GM12891 (cell line): ENCODE measurements around the gene STAM.

Experiments used
- DNase-seq: peaks from one replicate; pipeline ENCODE4 v3.0.0; 2011; ENCODE audit warnings: low spot score; ENCODE audit not compliant: insufficient read length
- FAIRE-seq: peaks from 2 replicates; lab custom pipeline; 2011; peaks lifted over from hg19 to GRCh38; lab: Jason Lieb, UNC
- PAX5 ChIP-seq: IDR thresholded peaks from 2 replicates; pipeline ENCODE4 v1.6.1; 2011; ENCODE audit warnings: low read length, moderate library complexity, mild to moderate bottlenecking; ENCODE audit not compliant: insufficient read depth, severe bottlenecking
- POLR2A ChIP-seq: IDR thresholded peaks from 2 replicates; pipeline ENCODE4 v1.6.1; 2011; ENCODE audit warnings: low read depth, low read length, control low read depth
- POLR2AphosphoS5 ChIP-seq: IDR thresholded peaks from 2 replicates; pipeline ENCODE4 v1.6.1; 2011; ENCODE audit warnings: low read depth, low read length, control low read depth
- POU2F2 ChIP-seq: IDR thresholded peaks from 2 replicates; pipeline ENCODE4 v1.6.1; 2011; ENCODE audit warnings: low read depth, mild to moderate bottlenecking, control low read depth, low read length, moderate library complexity
- SPI1 ChIP-seq: IDR thresholded peaks from 2 replicates; pipeline ENCODE4 v1.6.1; 2011; ENCODE audit warnings: low read depth, low read length, control low read depth
- TAF1 ChIP-seq: IDR thresholded peaks from 2 replicates; pipeline ENCODE4 v1.6.1; 2011; ENCODE audit warnings: low read depth, low read length, control low read depth

STAM gene

GRCh38 chr10:17645621-17646345, 1.8 kb downstream of the STAM start:
- FAIRE-seq: peak; percentile 84
- TF ChIP-seq POLR2A: no peak
- no peak for TF ChIP-seq PAX5
- TF ChIP-seq POLR2AphosphoS5: no peak
- TF ChIP-seq POU2F2: no peak
- no peak for TF ChIP-seq TAF1
- no peak for TF ChIP-seq SPI1
- DNase-seq: no peak

- no peak for TF ChIP-seq POU2F2
- no peak for TF ChIP-seq PAX5
- TF ChIP-seq POLR2AphosphoS5: no peak
- no peak for TF ChIP-seq POLR2A
- no peak for TF ChIP-seq SPI1
- TF ChIP-seq TAF1: no peak
- no peak for FAIRE-seq
- no peak for DNase-seq
Observed at GRCh38 chr10:17647326-17647725, 3.4 kb downstream of the STAM start.

GRCh38 chr10:17648243-17649035, 4.5 kb downstream of the STAM start:
- DNase-seq: no peak
- no peak for TF ChIP-seq TAF1
- no peak for TF ChIP-seq PAX5
- TF ChIP-seq POLR2AphosphoS5: no peak
- no peak for TF ChIP-seq SPI1
- no peak for TF ChIP-seq POU2F2
- TF ChIP-seq POLR2A: no peak
- no peak for FAIRE-seq

DNA sequence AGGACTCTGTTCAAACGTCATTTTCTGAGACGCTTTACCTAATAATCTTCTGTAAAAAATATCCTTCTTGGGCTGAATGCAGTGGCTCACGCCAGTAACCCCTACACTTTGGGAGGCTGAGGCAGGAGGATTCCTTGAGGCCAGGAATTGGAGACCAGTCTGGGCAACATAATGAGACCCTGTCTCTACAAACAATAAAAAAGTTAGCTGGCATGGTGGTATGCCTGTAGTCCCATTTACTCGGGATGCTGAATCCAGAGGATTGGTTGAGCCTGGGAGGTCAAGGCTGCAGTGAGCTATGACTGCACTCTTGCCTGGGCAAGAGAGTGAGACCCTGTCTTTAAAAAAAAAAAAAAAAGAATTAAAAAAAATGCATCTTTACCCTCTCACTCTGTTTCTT, 5.1 kb downstream of the STAM start:
- FAIRE-seq (no peak), DNase-seq (no peak)
- TF ChIP-seq POLR2AphosphoS5: no peak
- TF ChIP-seq SPI1: no peak
- no peak for TF ChIP-seq POLR2A
- TF ChIP-seq POU2F2: no peak
- TF ChIP-seq TAF1: no peak
- TF ChIP-seq PAX5: no peak

DNA sequence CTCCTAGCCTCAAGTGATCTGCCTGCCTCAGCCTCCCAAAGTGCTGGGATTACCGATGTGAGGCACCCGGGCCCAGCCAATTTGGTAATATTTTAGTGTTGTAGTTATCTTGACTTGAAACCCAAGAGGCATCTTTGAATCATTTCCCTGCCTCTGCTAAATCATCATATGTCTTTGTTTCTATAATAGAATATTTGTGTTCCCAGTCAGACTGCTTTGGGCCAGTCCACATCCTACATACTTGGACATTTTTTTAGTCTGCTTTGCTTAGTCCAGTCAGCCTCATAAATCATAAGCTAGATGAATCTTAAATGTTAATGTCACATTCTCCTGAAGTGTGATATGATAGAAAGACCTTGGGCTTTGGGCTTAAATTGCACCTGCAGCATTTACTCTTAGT, 5.9 kb downstream of the STAM start:
- no peak for FAIRE-seq
- DNase-seq: no peak
- TF ChIP-seq POLR2A: no peak
- TF ChIP-seq PAX5: no peak
- no peak for TF ChIP-seq SPI1
- TF ChIP-seq POU2F2: no peak
- TF ChIP-seq POLR2AphosphoS5: no peak
- TF ChIP-seq TAF1: no peak

GRCh38 chr10:17650416-17650815, 6.5 kb downstream of the STAM start:
- no peak for FAIRE-seq
- TF ChIP-seq POLR2AphosphoS5 (no peak), TAF1 (no peak), SPI1 (no peak), POLR2A (no peak), PAX5 (no peak), POU2F2 (no peak)
- no peak for DNase-seq

GRCh38 chr10:17651896-17652295, 7.9 kb downstream of the STAM start:
- no peak for FAIRE-seq
- TF ChIP-seq POLR2AphosphoS5: no peak
- no peak for TF ChIP-seq POLR2A
- TF ChIP-seq SPI1: no peak
- no peak for TF ChIP-seq TAF1
- no peak for TF ChIP-seq POU2F2
- no peak for TF ChIP-seq PAX5
- DNase-seq: no peak

DNA sequence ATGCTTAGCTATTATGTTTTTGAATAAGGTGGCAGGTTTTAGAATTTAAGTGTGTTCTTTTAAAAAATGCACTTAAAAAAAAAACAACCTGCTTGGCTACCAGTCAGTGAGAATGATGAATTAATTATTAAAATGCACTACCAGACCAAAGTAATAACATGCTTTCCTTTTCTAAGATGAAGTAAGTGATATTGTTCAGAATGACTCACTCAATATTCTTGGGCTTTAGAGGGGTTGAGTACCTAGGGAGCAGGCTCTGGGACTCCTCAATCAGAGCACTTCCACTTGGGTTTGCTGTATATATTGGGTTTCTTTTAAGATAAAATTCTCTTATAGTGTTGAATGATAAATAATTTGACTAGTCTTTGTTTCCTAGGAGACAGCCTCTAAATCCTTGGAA, 8.6 kb downstream of the STAM start:
- no peak for FAIRE-seq
- DNase-seq: no peak
- TF ChIP-seq PAX5 (no peak), POU2F2 (no peak), TAF1 (no peak), POLR2A (no peak), SPI1 (no peak), POLR2AphosphoS5 (no peak)

DNA sequence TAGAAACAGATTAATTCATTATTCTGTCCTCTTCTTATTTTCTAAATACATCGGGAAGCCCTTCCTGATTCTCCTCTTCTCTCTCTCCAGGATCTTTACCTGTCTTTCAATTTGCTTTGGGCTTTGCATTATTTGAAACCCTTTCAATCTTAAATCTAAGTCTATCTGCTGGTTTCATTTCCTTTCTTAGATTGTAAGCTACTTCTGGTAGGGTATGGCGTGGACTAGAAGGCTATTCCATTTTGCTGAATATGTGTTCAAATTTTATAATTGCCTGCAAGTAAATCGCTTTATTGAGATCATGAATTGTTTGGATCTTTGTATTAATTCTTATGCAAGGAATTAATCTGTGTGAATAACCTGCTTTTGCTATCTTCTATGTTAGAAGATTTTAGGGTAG, 11.1 kb downstream of the STAM start:
- TF ChIP-seq SPI1 (peak; percentile 81), TAF1 (no peak)
- no peak for DNase-seq
- FAIRE-seq: no peak

- peak; percentile 86 for FAIRE-seq
- TF ChIP-seq POLR2A (no peak), PAX5 (no peak), POU2F2 (no peak), POLR2AphosphoS5 (no peak), TAF1 (no peak), SPI1 (no peak)
- no peak for DNase-seq
Observed at GRCh38 chr10:17655567-17656146, 11.7 kb downstream of the STAM start.
